ENCODE measurements around the gene ZNF268.

The ZNF268 gene

DNA sequence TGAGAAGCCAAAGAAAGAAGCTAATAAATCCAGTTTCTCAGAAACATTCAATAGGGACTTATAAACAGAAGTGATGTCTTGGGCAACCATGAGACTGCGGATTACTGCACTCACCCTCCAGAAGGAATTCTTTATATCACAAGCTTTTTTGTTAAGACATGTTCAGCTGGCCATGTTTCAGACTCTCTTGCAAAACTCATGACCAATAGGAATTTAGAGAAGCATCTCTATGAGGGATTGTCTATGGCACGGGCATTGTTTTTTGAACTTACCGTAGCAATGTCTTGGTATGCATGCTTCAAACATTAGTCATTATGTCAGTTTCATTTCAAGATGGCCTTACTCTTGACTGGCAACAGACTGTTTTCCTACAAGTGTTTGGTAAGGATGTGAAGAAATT lies 15.5 kb upstream of the ZNF268 start:
- Histone ChIP-seq H2BK120ac (ENCODE audit: insufficient read depth, low read length, poor library complexity) (no peak overlapping the region), H2BK5ac (ENCODE audit: low read depth, low read length, poor library complexity) (no peak overlapping the region), H3K27ac (ENCODE audit: low read depth, low read length) (no peak overlapping the region), H3K14ac (ENCODE audit: low read length) (no peak overlapping the region), H3K36me3 (ENCODE audit: control insufficient read depth in 1 of 2, insufficient read depth in 2 of 2, low read length in 2 of 2) (no peaks in the 10 kb centered on the region), H3K27me3 (ENCODE audit: insufficient read depth, low read length) (no peaks in the 10 kb centered on the region), H3K23ac (ENCODE audit: low read length) (no peak overlapping the region), H2AK5ac (ENCODE audit: low read length) (no peak overlapping the region), H2BK12ac (ENCODE audit: low read length) (no peak overlapping the region), H3K9ac (ENCODE audit: low read length) (no peak overlapping the region), H2AFZ (ENCODE audit: insufficient read depth, low read length, poor library complexity) (no peak overlapping the region), H4K12ac (ENCODE audit: low read depth, low read length) (no peak overlapping the region), H3K18ac (ENCODE audit: low read length) (no peak overlapping the region), H3K4me2 (ENCODE audit: low read length) (no peak overlapping the region), H3K4ac (ENCODE audit: low read depth, low read length) (no peak overlapping the region), H3K4me3 (ENCODE audit: low read depth, low read length) (no peak overlapping the region), H3K79me1 (ENCODE audit: low read length) (no peaks in the 10 kb centered on the region), H3K4me1 (ENCODE audit: control insufficient read depth in 1 of 2, insufficient read depth in 2 of 2, low read length in 2 of 2) (no peaks in the 10 kb centered on the region), H3K9me3 (ENCODE audit: insufficient read depth, low read depth, low read length) (peaks cover 7% of the 10 kb centered on the region), H4K91ac (ENCODE audit: low read depth, low read length) (no peak overlapping the region), H3K79me2 (ENCODE audit: control insufficient read depth, insufficient read depth, low read length, poor library complexity) (no peaks in the 10 kb centered on the region), H4K8ac (ENCODE audit: low read depth, low read length) (no peak overlapping the region)
- DNase-seq, result peak in 1 of 2 donors; percentile 6
- no CpG with 5 or more reads among the region's 3 CpGs for WGBS (ENCODE audit: extremely low coverage, insufficient coverage, insufficient read length)

DNA sequence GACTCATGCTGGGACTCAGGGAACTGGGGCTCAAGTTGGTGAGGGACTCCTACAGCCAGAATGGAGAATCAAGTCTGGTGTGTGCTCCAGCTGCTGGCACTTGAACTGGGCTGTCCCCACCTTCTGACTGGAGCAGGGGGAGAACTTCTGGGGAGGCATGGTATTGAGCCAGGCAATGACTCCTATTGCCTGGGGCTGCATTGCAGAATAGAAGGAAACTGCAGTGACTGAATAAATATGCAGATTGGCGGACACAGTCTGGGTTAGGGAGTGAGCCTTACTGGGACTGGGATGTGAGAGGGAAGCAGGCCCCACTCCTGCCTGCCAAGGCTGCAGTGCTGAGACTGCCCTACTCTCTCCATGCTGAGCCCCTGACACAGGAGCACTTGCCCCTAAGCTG lies 8.8 kb upstream of the ZNF268 start:
- no peak overlapping the region for H2AK5ac ChIP-seq (ENCODE audit: low read length)
- WGBS (ENCODE audit: extremely low coverage, insufficient coverage, insufficient read length), result no CpG with 5 or more reads among the region's 1 CpG

DNA sequence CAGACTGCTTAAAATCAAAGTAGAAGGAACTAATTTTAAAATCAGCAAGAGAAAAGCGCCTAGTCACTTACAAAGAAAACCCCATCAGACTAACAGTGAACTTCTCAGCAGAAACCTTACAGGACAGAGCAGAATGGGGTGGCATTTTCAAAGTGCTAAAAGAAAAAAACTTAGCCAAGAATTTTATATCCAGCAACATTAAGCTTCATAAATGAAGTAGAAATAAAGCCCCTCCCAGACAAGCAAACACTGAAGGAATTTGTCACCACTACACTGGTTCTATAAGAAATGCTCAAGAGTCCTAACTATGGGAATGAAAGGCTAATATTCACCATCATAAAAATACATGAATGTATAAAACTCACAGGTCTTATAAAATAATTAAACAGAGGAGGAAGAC lies 6.4 kb upstream of the ZNF268 start:
- no peak for DNase-seq
- H3K9ac ChIP-seq (ENCODE audit: low read length), result no peak overlapping the region
- peaks cover 24% of the 10 kb centered on the region for H3K9me3 ChIP-seq (ENCODE audit: insufficient read depth, low read depth, low read length)
- H3K4ac ChIP-seq (ENCODE audit: low read depth, low read length), result no peak overlapping the region
- H3K4me2 ChIP-seq (ENCODE audit: low read length), result no peak overlapping the region
- WGBS (ENCODE audit: extremely low coverage, insufficient coverage, insufficient read length), result no CpG with 5 or more reads among the region's 1 CpG
- no peaks in the 10 kb centered on the region for H3K79me1 ChIP-seq (ENCODE audit: low read length)
- no peak overlapping the region for H3K14ac ChIP-seq (ENCODE audit: low read length)
- no peak overlapping the region for H3K4me3 ChIP-seq (ENCODE audit: low read depth, low read length)
- no peak overlapping the region for H4K91ac ChIP-seq (ENCODE audit: low read depth, low read length)
- H3K36me3 ChIP-seq (ENCODE audit: control insufficient read depth in 1 of 2, insufficient read depth in 2 of 2, low read length in 2 of 2), result no peaks in the 10 kb centered on the region
- H4K8ac ChIP-seq (ENCODE audit: low read depth, low read length), result no peak overlapping the region
- no peak overlapping the region for H2BK120ac ChIP-seq (ENCODE audit: insufficient read depth, low read length, poor library complexity)
- H3K79me2 ChIP-seq (ENCODE audit: control insufficient read depth, insufficient read depth, low read length, poor library complexity), result no peaks in the 10 kb centered on the region
- H3K27me3 ChIP-seq (ENCODE audit: insufficient read depth, low read length), result no peaks in the 10 kb centered on the region
- no peak overlapping the region for H3K18ac ChIP-seq (ENCODE audit: low read length)
- no peak overlapping the region for H2BK5ac ChIP-seq (ENCODE audit: low read depth, low read length, poor library complexity)
- no peak overlapping the region for H3K27ac ChIP-seq (ENCODE audit: low read depth, low read length)
- H2AFZ ChIP-seq (ENCODE audit: insufficient read depth, low read length, poor library complexity), result no peak overlapping the region
- H2AK5ac ChIP-seq (ENCODE audit: low read length), result no peak overlapping the region
- H3K4me1 ChIP-seq (ENCODE audit: control insufficient read depth in 1 of 2, insufficient read depth in 2 of 2, low read length in 2 of 2), result no peaks in the 10 kb centered on the region
- H2BK12ac ChIP-seq (ENCODE audit: low read length), result no peak overlapping the region
- no peak overlapping the region for H4K12ac ChIP-seq (ENCODE audit: low read depth, low read length)
- H3K23ac ChIP-seq (ENCODE audit: low read length), result no peak overlapping the region

More for the DNA sequence above, 8.8 kb upstream of the ZNF268 start:
- peaks cover 20% of the 10 kb centered on the region for H3K9me3 ChIP-seq (ENCODE audit: insufficient read depth, low read depth, low read length)
- H2BK5ac ChIP-seq (ENCODE audit: low read depth, low read length, poor library complexity), result no peak overlapping the region
- H3K27ac ChIP-seq (ENCODE audit: low read depth, low read length), result no peak overlapping the region
- H3K4ac ChIP-seq (ENCODE audit: low read depth, low read length), result no peak overlapping the region
- H2BK12ac ChIP-seq (ENCODE audit: low read length), result no peak overlapping the region
- no peaks in the 10 kb centered on the region for H3K79me2 ChIP-seq (ENCODE audit: control insufficient read depth, insufficient read depth, low read length, poor library complexity)
- H4K91ac ChIP-seq (ENCODE audit: low read depth, low read length), result no peak overlapping the region
- no peak overlapping the region for H2AFZ ChIP-seq (ENCODE audit: insufficient read depth, low read length, poor library complexity)
- no peak overlapping the region for H3K4me2 ChIP-seq (ENCODE audit: low read length)
- H3K18ac ChIP-seq (ENCODE audit: low read length), result no peak overlapping the region
- H2BK120ac ChIP-seq (ENCODE audit: insufficient read depth, low read length, poor library complexity), result no peak overlapping the region
- no peak overlapping the region for H4K12ac ChIP-seq (ENCODE audit: low read depth, low read length)
- no peaks in the 10 kb centered on the region for H3K4me1 ChIP-seq (ENCODE audit: control insufficient read depth in 1 of 2, insufficient read depth in 2 of 2, low read length in 2 of 2)
- no peak overlapping the region for H3K23ac ChIP-seq (ENCODE audit: low read length)
- H3K36me3 ChIP-seq (ENCODE audit: control insufficient read depth in 1 of 2, insufficient read depth in 2 of 2, low read length in 2 of 2), result no peaks in the 10 kb centered on the region
- no peak overlapping the region for H3K9ac ChIP-seq (ENCODE audit: low read length)
- DNase-seq, result no peak
- H3K14ac ChIP-seq (ENCODE audit: low read length), result no peak overlapping the region
- no peaks in the 10 kb centered on the region for H3K79me1 ChIP-seq (ENCODE audit: low read length)
- no peak overlapping the region for H3K4me3 ChIP-seq (ENCODE audit: low read depth, low read length)
- no peak overlapping the region for H4K8ac ChIP-seq (ENCODE audit: low read depth, low read length)
- H3K27me3 ChIP-seq (ENCODE audit: insufficient read depth, low read length), result no peaks in the 10 kb centered on the region

DNA sequence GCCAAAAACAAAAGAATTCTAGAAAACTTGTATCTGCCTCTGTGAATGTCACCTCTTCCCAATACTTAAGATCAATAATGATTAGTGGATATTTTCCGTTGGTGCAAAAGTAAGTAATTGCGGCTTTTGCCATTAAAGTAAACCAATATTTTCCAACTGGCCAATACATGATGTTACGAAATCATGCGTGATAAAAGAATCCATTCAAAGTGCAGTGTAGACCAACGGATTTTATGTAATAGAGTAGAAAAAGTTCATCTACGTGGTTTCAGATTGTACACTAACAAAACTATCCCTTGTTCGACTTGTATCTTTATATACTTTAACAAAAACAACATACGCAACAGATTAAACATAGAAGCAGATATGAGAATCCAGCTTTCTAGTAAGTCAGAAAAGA lies 626 bp upstream of the ZNF268 start:
- H3K14ac ChIP-seq (ENCODE audit: low read length), result no peak overlapping the region
- no peak overlapping the region for H2AK5ac ChIP-seq (ENCODE audit: low read length)
- no peak overlapping the region for H2BK120ac ChIP-seq (ENCODE audit: insufficient read depth, low read length, poor library complexity)
- H3K4ac ChIP-seq (ENCODE audit: low read depth, low read length), result no peak overlapping the region
- no peak overlapping the region for H4K12ac ChIP-seq (ENCODE audit: low read depth, low read length)
- no peaks in the 10 kb centered on the region for H3K27me3 ChIP-seq (ENCODE audit: insufficient read depth, low read length)
- H3K4me2 ChIP-seq (ENCODE audit: low read length), result no peak overlapping the region
- H3K9ac ChIP-seq (ENCODE audit: low read length), result no peak overlapping the region
- no peaks in the 10 kb centered on the region for H3K79me1 ChIP-seq (ENCODE audit: low read length)
- H3K27ac ChIP-seq (ENCODE audit: low read depth, low read length), result no peak overlapping the region
- WGBS (ENCODE audit: extremely low coverage, insufficient coverage, insufficient read length), result no CpG with 5 or more reads among the region's 8 CpGs
- H4K8ac ChIP-seq (ENCODE audit: low read depth, low read length), result no peak overlapping the region
- no peak overlapping the region for H3K18ac ChIP-seq (ENCODE audit: low read length)
- no peak overlapping the region for H2AFZ ChIP-seq (ENCODE audit: insufficient read depth, low read length, poor library complexity)
- no peak overlapping the region for H2BK5ac ChIP-seq (ENCODE audit: low read depth, low read length, poor library complexity)
- DNase-seq, result no peak
- peaks cover 5% of the 10 kb centered on the region for H3K79me2 ChIP-seq (ENCODE audit: control insufficient read depth, insufficient read depth, low read length, poor library complexity)
- no peak overlapping the region for H4K91ac ChIP-seq (ENCODE audit: low read depth, low read length)
- H2BK12ac ChIP-seq (ENCODE audit: low read length), result no peak overlapping the region
- H3K9me3 ChIP-seq (ENCODE audit: insufficient read depth, low read depth, low read length), result peaks cover 17% of the 10 kb centered on the region
- no peak overlapping the region for H3K4me3 ChIP-seq (ENCODE audit: low read depth, low read length)
- peaks cover 0 to 3% of the 10 kb centered on the region in 2 experiments for H3K4me1 ChIP-seq (ENCODE audit: control insufficient read depth in 1 of 2, insufficient read depth in 2 of 2, low read length in 2 of 2)
- H3K23ac ChIP-seq (ENCODE audit: low read length), result no peak overlapping the region
- H3K36me3 ChIP-seq (ENCODE audit: control insufficient read depth in 1 of 2, insufficient read depth in 2 of 2, low read length in 2 of 2), result peaks cover 17 to 20% of the 10 kb centered on the region in 2 experiments
